HCT116 (cell line): Measurements from ENCODE around the gene ASCC1. TPM values are rescaled to one million over a fixed set of nuclear protein-coding genes. Genes with fewer than 3 reads are reported as not detected.

ENCODE experiments used
- ATAC-seq: fragments of 200-7000 bp; cut with Tn5 transposase; 2 replicates; pipeline ENCODE4 v1.9.1; 2020; ENCODE audit warnings: mild to moderate bottlenecking, moderate library complexity
- BruUV-seq: library from RNA; stranded (reverse); fragments of 400-500 nt; replicated peaks from 2 replicates; lab custom pipeline; 2021; lab: Mats Ljungman, UMichigan
- CTCF ChIA-PET: fragments of 300-600 bp; sonication (Branson Sonifier 250); formaldehyde crosslinking; loops from one replicate; lab custom pipeline; 2021; ENCODE audit warnings: antibody characterized with exemption; lab: Charles Lee
- POLR2A ChIA-PET: fragments of 300-600, 350-600 bp; sonication (Branson Sonifier 250); formaldehyde crosslinking; loops from one replicate; lab custom pipeline; 2021; ENCODE audit warnings: antibody characterized with exemption; lab: Charles Lee
- RAD21 ChIA-PET, 2 experiments: fragments of 300-600 bp; sonication (Branson Sonifier 250); formaldehyde crosslinking; loops; one replicate each; lab custom pipeline; 2023; ENCODE audit warnings: low total read pairs in 2 of 2; ENCODE audit not compliant: uncharacterized antibody in 2 of 2, unreplicated experiment in 2 of 2, low non-redundant PET in 1 of 2; lab: Charles Lee
- DNase-seq: peaks from one replicate; pipeline ENCODE4 v3.0.0-alpha.2; 2010; ENCODE audit warnings: low read depth, low spot score
- H2AFZ ChIP-seq: fragments of 200-600 bp; shearing (Covaris generic), sonication (generic); 2 replicates; pipeline ENCODE4 v1.6.1; 2017; ENCODE audit warnings: low read depth, mixed run types, mixed read lengths, antibody characterized with exemption, low read length; ENCODE audit not compliant: poor library complexity, severe bottlenecking
- H3K27ac ChIP-seq: 2 replicates; pipeline ENCODE4 v1.5.1; 2012; ENCODE audit warnings: low read depth, low read length
- H3K27me3 ChIP-seq: fragments of 200-600 bp; sonication (generic); 2 replicates; pipeline ENCODE4 v1.6.1; 2016; ENCODE audit warnings: mixed run types, low read length, mixed read lengths; ENCODE audit not compliant: insufficient read depth
- H3K36me3 ChIP-seq, 2 experiments: fragments of 200-500 bp in 1 of 2; fragments of 200-600 bp in 1 of 2; sonication (Bioruptor generic) in 1 of 2; sonication (generic) in 1 of 2; 2 replicates each; pipeline versions ENCODE4 v1.5.1 to v1.6.1; 2014 to 2016; ENCODE audit warnings: low read length in 2 of 2, inconsistent platforms in 1 of 2, mixed read lengths in 1 of 2, mixed run types in 1 of 2; ENCODE audit not compliant: insufficient read depth in 2 of 2, control insufficient read depth in 1 of 2
- H3K4me1 ChIP-seq, 2 experiments: fragments of 200-600 bp in 1 of 2; sonication (generic) in 1 of 2; 2 replicates each; pipeline versions ENCODE4 v1.5.1 to v1.6.1; 2012 to 2017; ENCODE audit warnings: low read length in 2 of 2, inconsistent platforms in 1 of 2, mild to moderate bottlenecking in 1 of 2, mixed read lengths in 1 of 2, mixed run types in 1 of 2, moderate library complexity in 1 of 2; ENCODE audit not compliant: insufficient read depth in 2 of 2, control insufficient read depth in 1 of 2
- H3K4me2 ChIP-seq: fragments of 200-600 bp; sonication (generic); 2 replicates; pipeline ENCODE4 v1.6.1; 2017; ENCODE audit warnings: mixed run types, low read length, mixed read lengths
- H3K4me3 ChIP-seq, 2 experiments: fragments of 200-600 bp in 1 of 2; sonication (generic) in 1 of 2; replicated peaks in 1 of 2; 2 replicates each; pipeline ENCODE4 v1.5.1; 2011 to 2016; ENCODE audit warnings: low read length in 2 of 2, control low read depth in 1 of 2, low read depth in 1 of 2, mild to moderate bottlenecking in 1 of 2, mixed read lengths in 1 of 2, mixed run types in 1 of 2
- H3K79me2 ChIP-seq: fragments of 200-600 bp; sonication (generic); 2 replicates; pipeline ENCODE4 v1.6.1; 2017; ENCODE audit warnings: mild to moderate bottlenecking, mixed run types, low read length, moderate library complexity, mixed read lengths; ENCODE audit not compliant: insufficient read depth
- H3K9ac ChIP-seq: fragments of 200-600 bp; sonication (generic); 2 replicates; pipeline ENCODE4 v1.6.1; 2016; ENCODE audit warnings: low read length, mixed read lengths
- H3K9me2 ChIP-seq: fragments of 200-600 bp; sonication (generic), shearing (Covaris generic); 2 replicates; pipeline ENCODE4 v1.6.1; 2017; ENCODE audit warnings: mixed run types, mild to moderate bottlenecking, moderate library complexity; ENCODE audit not compliant: insufficient read depth
- H3K9me3 ChIP-seq, 2 experiments: fragments of 200-500 bp in 1 of 2; fragments of 200-600 bp in 1 of 2; sonication (Bioruptor generic) in 1 of 2; sonication (generic) in 1 of 2; 2 replicates each; pipeline ENCODE4 v1.6.1; 2014 to 2017; ENCODE audit warnings: low read length in 2 of 2, mixed read lengths in 2 of 2, inconsistent platforms in 1 of 2, low read depth in 1 of 2, mild to moderate bottlenecking in 1 of 2, mixed run types in 1 of 2, moderate library complexity in 1 of 2; ENCODE audit not compliant: control insufficient read depth in 1 of 2, insufficient read depth in 1 of 2
- H4K20me1 ChIP-seq: fragments of 200-600 bp; sonication (generic), shearing (Covaris generic); 2 replicates; pipeline ENCODE4 v1.6.1; 2017; ENCODE audit warnings: mixed run types, mild to moderate bottlenecking, moderate library complexity; ENCODE audit not compliant: insufficient read depth
- CEBPB ChIP-seq: IDR thresholded peaks from 2 replicates; pipeline ENCODE4 v1.6.1; 2012; ENCODE audit warnings: low read depth
- TCF7L2 ChIP-seq: IDR thresholded peaks from 2 replicates; pipeline ENCODE4 v1.7.0; 2011; ENCODE audit warnings: borderline replicate concordance, inconsistent platforms; ENCODE audit not compliant: insufficient read depth, insufficient read length; ENCODE audit errors: extremely low read depth
- YY1 ChIP-seq: IDR thresholded peaks from 2 replicates; pipeline ENCODE4 v1.6.1; 2011; ENCODE audit warnings: low read length, low read depth, moderate library complexity, mild to moderate bottlenecking; ENCODE audit not compliant: insufficient replicate concordance; ENCODE audit errors: extremely low read depth
- intact Hi-C: fragments of 100-400 bp; cut with micrococcal nuclease; formaldehyde crosslinking; loops from 2 replicates; pipeline ENCODE4 v1.10.0; 2022
- total RNA-seq: library from RNA; stranded (reverse); gene quantifications from one replicate; pipeline ENCODE4 v1.2.1, GENCODE V29; 2021; ENCODE audit not compliant: unreplicated experiment

The ASCC1 gene
- total RNA-seq, 1 experiment from 2014 or later = 34.5 TPM

DNA sequence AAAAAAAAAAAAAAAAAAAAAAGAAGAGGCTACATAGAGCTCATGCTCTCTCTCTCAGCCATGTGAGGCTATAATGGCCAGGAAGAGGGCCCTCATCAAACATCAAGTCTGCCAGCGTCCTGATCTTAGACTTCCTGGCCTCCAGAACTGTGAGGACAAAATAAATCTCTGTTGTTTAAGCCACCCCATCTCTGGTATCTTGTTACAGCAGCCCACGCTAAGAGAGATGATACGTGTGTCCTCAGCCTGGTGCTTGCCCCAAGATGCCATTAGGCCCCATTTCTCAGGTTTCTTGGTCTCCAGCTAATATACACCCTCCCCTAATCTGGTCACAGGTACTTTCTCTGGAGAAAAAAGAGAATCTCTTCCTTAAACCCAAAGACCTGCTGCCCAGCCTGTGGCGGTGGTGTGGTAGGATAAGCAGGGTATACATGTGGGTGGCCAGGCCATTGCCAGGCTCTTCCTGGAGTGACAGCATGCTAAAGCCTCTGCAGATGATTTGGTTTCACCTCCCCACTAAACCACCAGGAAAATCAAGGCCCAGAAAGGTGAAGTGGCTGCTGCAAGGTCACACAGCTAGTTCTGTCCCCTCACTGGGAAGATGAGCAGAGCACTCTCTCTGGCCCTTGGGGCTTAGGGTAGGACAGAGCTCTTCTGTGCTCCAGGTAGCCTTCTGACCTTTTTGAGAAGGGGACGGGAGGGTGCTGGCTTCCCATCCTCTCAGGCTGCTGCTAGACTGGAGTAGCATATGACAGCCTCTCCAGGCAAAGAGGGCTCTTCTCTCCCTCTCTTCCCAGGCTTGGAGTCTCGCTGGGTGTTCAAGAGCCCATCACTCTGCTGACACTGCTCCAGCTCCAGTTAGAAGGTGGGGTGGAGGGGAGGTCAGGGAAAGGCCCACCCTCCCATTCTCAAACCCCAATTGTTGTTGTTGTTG, 133.0 kb downstream of the ASCC1 start:
- H3K27ac ChIP-seq = no peak overlapping the region
- intact Hi-C loops = no loop called here
- H3K9ac ChIP-seq = no peak overlapping the region
- RAD21 ChIA-PET = no interaction called here
- peaks cover 22 to 41% of the 10 kb centered on the region in 2 experiments for H3K4me1 ChIP-seq
- BruUV-seq = no TSS peak
- no peaks in the 10 kb centered on the region for H3K27me3 ChIP-seq
- H3K79me2 ChIP-seq = no peaks in the 10 kb centered on the region
- H3K9me2 ChIP-seq = no peaks in the 10 kb centered on the region
- no peak overlapping the region for H3K4me3 ChIP-seq
- H3K36me3 ChIP-seq = no peaks in the 10 kb centered on the region
- TF ChIP-seq TCF7L2 (no peak), CEBPB (no peak), YY1 (no peak)
- TF ChIP-seq, all 23 proteins: peak for 0
- no peak overlapping the region for H2AFZ ChIP-seq
- no peak for ATAC-seq
- no peak overlapping the region for H3K4me2 ChIP-seq
- H4K20me1 ChIP-seq = no peaks in the 10 kb centered on the region
- ChIA-PET CTCF (no interaction called here), POLR2A (no interaction called here)
- H3K9me3 ChIP-seq = no peaks in the 10 kb centered on the region
- DNase-seq = no peak

DNA sequence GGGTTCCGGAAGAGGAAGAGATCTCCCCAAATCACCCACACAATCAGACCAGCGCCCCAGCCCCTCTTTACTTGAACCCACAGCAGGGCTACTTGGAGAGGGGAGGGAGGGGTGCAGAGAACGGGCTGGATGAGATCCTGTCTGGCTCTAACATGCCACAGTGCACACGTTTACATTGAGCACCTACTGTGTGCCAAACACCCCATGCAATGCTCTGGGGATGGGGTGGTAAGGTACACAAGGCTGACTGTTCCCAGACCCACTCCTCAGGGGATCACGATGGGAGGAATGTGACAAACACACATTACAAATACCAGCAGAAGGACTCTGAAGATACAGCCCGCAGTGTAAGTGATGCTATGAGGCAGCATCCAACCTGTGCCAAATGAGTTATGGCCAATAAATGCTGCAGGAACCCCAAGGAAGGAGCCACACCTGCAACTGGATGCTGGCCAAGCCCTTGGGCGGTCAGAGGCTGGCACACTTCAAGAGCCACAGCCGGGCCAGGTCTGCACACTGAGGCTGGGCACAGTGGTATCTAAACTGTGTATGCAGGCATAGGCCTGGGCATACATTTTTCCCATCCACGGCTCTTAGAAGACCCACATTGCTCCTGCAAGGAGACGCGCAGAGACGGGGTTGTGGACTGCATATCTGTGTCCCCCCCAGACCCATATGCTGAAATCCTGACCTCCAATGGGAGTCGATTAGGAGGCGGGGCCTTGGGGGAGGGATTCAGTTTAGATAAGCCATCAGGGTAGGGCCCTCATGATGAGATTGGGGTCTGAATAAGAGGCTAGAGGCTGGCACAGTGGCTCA, 134.1 kb downstream of the ASCC1 start:
- Histone ChIP-seq H3K4me1 (peaks cover 22 to 41% of the 10 kb centered on the region in 2 experiments), H3K36me3 (no peaks in the 10 kb centered on the region), H2AFZ (no peak overlapping the region), H3K27me3 (no peaks in the 10 kb centered on the region), H3K9me2 (no peaks in the 10 kb centered on the region), H3K27ac (no peak overlapping the region), H4K20me1 (no peaks in the 10 kb centered on the region), H3K9ac (no peak overlapping the region), H3K9me3 (no peaks in the 10 kb centered on the region), H3K79me2 (no peaks in the 10 kb centered on the region), H3K4me2 (no peak overlapping the region), H3K4me3 (no peak overlapping the region)
- ATAC-seq (peak; percentile 41), DNase-seq (no peak)
- RAD21 ChIA-PET = no interaction called here
- CTCF ChIA-PET = no interaction called here
- no peak for TF ChIP-seq TCF7L2
- POLR2A ChIA-PET = no interaction called here
- intact Hi-C loops = no loop called here
- no TSS peak for BruUV-seq
